ENCODE data around the gene AZU1.
A peak's percentile ranks its signal among the peaks of the same experiment; 100 is the strongest.

The AZU1 gene, protein sequence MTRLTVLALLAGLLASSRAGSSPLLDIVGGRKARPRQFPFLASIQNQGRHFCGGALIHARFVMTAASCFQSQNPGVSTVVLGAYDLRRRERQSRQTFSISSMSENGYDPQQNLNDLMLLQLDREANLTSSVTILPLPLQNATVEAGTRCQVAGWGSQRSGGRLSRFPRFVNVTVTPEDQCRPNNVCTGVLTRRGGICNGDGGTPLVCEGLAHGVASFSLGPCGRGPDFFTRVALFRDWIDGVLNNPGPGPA

DNA sequence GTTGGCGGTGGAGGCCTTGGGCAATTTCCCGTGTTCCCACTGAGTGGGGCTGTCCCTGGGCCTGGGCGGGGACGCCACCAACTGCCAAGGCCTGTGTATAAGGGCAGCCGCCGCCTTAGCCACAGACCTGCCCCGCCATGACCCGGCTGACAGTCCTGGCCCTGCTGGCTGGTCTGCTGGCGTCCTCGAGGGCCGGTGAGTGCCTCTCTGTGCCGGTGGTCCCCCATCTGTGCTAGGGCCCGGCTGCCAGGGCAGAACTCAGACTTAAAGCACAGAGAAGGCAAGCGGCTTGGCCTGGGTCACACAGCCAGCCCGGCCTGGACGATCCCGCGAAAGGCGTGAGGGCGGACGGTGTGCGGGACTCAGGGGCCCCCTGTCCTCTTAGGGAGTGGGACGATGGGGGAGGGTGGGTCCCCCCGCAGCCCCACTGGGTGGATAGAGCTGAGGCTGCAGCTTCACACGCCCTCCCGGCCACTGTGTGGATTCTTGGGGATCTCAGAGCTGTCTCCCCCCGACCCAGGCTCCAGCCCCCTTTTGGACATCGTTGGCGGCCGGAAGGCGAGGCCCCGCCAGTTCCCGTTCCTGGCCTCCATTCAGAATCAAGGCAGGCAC lies at the start of gene AZU1:
TSS of gene AZU1 (plus strand) at position 128 of the 612 bp plus-strand sequence. CDS start at position 138, 10 bp downstream.
- no peak for DNase-seq (ENCODE audit: low spot score)

DNA sequence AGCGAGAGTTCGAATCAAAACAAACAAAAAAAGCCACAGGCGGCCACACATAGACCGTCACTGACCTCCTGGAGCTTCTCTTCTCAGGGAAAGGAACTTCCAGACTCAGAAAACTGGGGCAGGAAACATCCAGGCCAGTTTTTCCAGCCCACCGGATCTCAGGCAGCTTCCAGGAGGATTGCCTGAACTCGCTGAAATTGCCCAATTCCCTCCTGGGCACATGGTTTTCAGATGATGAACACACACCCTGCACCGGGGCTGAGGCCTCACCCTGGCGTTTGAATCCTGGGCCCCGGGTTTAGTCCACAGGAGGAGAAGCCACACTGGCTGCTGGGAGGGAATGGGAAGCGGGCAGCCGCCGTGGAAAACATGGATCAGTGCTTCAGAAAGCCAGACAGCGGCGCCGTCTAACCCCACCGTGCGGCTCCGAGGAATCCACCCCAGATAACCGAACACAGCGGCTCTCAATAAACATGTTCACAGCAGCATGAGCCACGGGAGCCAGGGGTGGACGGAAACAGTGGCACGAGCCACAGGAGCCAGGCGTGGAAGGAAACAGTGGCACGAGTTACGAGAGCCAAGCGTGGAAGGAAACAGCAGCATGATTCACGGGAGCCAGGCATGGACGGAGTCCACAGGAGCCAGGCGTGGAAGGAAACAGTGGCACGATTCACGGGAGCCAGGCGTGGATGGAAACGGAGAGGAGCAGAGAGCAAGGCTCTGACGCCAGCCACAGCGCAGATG lies 48.6 kb upstream of the AZU1 start:
- DNase-seq (ENCODE audit: low spot score) = no peak

DNA sequence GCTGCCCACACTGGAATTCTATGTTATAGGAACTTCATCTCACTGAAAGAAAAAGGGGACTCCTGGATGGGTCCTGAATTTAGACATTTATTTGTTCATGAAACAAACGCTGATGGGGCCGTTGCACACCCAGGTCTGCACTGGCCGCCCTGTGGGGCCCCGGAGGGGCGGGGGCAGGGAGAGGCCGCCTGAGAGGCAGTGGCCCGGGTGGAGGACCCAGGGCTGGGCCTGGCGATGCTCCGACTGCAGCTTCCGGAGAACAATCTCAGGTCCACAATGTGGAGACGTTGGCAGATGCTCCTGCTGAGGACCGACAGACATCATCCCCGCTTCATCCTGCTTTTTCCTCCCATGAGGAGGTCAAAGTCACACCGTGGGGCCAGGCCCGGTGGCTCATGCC lies 46.7 kb upstream of the AZU1 start:
- no peak for DNase-seq (ENCODE audit: low spot score)

GRCh38 chr19:781800-782184 lies 45.8 kb upstream of the AZU1 start:
- no peak for DNase-seq (ENCODE audit: low spot score)

DNA sequence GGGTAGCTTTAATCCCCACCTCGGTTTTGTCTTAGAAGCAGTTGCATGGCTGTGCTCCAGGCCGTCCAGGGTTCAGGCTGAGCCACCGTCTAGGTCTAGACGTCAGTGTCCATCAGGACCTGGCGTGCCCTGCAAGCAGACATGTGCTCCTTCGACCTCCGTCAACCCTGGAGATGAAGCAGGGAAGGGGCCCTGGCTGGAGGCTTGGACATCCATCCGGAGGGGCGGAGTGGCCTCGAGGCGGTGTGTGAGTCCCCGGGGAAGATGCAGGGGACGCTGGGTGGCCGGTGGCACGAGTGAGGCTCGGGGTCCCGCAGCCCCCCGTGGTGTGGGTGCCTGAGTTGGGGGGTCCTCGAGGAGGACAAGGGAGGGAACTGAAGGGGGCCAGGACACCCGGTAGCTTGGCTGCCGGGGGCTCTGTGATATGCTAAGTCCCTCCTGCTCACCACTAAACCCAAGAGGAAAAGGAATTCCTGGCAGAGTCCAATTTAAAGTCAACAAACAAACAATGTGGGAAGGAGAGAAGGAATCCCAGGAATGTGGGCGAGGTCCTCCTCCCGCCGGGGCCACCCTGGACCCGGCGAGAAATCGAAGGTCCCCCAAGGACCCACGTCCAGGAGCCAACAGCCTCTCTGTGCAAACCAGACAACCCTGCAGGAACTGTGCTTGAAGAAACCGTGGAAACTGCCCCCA lies 45.3 kb upstream of the AZU1 start:
- DNase-seq (ENCODE audit: low spot score) = no peak

DNA sequence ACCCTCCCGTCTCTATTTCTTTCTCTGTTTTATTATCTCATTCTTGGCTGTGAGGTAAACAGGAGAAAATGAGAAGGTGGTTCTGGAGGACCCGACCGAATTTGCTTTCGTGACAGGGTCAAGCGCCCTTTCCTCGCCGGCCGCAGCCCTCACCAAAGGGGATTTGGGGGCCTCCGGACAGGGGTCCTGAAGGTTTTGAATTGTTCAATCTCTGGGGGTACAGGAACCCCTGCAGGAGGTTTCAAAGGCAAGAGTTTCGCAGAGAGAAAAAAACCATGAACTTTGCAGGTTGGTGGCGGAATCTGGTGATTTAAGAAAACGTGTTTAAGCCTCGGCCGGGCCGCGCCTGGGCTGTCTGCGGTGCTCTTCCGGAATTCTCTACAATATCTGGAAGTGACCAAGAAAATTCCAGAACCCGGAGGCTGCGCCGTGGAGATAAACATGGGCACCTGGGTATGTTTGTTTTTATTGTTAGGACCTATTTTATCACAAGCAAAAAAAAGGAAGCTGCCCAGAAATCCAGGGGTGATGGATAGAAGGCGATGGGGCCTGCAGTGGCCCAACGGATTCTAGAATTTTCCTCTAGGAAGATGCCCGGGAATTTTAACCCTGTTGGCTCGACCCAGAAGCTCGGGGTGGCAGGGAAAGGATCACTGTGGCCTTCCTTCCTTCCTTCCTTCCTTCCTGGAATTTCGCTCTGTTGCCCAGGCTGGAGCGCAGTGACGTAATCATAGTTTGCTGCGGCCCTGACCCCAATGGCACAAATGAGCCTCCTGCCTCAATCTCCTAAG lies 44.6 kb upstream of the AZU1 start:
- no peak for DNase-seq (ENCODE audit: low spot score)

- no peak for DNase-seq (ENCODE audit: low spot score)
Observed at GRCh38 chr19:784541-784940, 43.1 kb upstream of the AZU1 start.

DNA sequence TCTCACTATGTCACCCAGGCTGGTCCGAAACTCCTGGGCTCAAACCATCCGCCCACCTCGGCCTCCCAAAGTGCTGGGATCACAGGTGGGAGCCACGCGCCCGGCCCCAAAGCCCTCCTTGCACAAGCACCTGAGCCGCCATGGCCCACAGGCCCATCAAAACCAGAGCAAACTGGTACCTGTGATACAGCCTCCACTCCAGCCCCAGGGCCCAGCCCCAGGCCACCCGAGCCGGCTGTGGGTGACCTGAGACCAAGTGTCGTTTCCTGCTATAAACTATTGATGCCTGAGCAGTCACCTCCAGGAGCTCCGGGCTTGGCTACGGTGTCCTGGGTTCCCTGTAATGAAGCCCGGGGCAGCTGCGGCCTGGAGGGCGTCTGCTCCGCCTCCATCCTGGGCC lies 40.1 kb upstream of the AZU1 start:
- no peak for DNase-seq (ENCODE audit: low spot score)

- DNase-seq (ENCODE audit: low spot score) = no peak
Observed at GRCh38 chr19:788686-788982, 39.0 kb upstream of the AZU1 start.

GRCh38 chr19:788983-789700 lies 38.5 kb upstream of the AZU1 start:
- DNase-seq (ENCODE audit: low spot score) = no peak

DNA sequence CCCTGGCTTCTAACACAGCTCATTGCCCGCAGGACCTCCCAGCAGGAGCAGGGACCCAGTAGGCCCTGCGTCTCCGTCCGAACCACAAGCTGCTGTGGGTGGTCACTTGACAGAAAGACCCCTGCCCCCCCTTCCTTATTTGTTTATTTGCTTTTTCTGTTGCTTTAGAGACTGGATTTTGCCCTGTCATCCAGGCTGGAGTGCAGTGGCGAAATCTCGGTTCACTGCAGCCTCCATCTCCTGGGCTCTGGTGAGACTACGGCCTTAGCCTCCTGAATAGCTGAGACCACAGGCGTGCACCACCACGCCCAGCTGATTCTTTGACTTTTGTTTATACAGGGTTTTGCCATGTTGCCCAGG lies 38.0 kb upstream of the AZU1 start:
- DNase-seq (ENCODE audit: low spot score) = no peak

GRCh38 chr19:791007-791566 lies 36.5 kb upstream of the AZU1 start:
- DNase-seq (ENCODE audit: low spot score) = no peak

GRCh38 chr19:791567-792305 lies 35.9 kb upstream of the AZU1 start:
- DNase-seq (ENCODE audit: low spot score) = no peak

GRCh38 chr19:792306-792885 lies 35.2 kb upstream of the AZU1 start:
- no peak for DNase-seq (ENCODE audit: low spot score)

DNA sequence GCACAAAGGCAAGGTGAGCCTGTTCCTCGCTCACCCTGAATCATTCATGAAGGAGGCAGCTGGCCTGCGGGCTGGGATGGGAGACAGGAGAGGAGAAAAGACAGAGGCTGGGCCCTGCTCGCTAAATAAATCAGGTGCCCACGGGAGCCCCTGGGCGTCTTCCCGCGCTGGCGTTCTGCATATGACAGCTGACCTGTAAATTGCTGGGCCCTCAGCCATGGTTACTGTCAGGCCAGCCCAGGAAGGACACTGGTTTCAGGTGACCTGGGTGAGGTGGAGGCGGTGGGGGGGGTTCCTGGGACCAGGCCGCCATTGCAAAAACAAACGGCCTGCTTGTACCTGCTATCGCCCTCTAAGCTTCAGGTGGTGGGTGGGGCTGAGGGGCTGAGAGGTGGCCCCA lies 33.8 kb upstream of the AZU1 start:
- no peak for DNase-seq (ENCODE audit: low spot score)

GRCh38 chr19:795073-795611 lies 32.5 kb upstream of the AZU1 start:
- DNase-seq (ENCODE audit: low spot score) = no peak

- DNase-seq (ENCODE audit: low spot score) = no peak
Observed at GRCh38 chr19:795691-796581, 31.7 kb upstream of the AZU1 start.

DNA sequence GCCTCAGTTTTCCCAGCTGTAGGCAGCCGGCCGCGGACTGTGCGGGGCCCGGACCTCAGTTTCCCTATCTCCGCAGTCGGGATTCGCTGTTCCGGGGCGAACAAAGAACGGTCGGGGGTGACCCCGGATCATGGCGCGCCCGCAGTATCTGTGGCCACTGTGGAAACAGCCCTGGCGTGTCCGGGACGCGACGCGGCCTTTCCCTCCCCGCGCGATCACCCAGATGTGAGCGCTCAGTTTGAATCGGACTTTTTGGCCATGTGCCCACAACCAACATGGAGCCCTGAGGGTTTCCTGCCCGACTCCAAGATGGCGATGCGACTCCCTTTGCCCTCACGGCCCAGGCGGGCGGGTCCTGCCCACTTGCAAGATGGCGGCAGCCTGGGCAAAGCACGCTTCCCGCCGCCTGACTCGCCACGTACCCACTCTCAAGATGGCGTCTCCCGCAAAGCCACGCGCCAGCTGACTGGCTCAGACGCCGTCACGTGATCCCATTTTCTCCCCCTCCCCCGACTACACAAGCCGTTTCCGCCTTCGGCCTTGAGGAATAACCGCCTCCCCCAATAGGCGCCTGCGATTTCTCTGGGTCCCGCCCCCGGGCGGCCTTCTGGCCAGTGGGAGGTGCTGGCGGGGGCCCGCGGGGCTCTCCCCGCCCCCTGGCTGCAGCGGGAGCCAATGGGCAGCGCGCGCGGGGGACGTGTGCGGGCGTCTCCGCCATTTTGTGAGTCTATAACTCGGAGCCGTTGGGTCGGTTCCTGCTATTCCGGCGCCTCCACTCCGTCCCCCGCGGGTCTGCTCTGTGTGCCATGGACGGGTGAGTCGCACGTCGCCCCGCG lies 30.7 kb upstream of the AZU1 start, which contains the start of gene PTBP1:
TSS of gene PTBP1 (plus strand) at position 761 of the 836 bp plus-strand sequence. CDS start at position 807, 46 bp downstream.
- peak; percentile 100 for DNase-seq (ENCODE audit: low spot score)

All from globus pallidus (tissue), 1 donor.